Measurements from ENCODE around the gene CNTN5. TPM values are rescaled to one million over a fixed set of nuclear protein-coding genes. Genes with fewer than 3 reads are reported as not detected.

CNTN5 gene
- total RNA-seq, 2 experiments from 2014 or later: not detected

DNA sequence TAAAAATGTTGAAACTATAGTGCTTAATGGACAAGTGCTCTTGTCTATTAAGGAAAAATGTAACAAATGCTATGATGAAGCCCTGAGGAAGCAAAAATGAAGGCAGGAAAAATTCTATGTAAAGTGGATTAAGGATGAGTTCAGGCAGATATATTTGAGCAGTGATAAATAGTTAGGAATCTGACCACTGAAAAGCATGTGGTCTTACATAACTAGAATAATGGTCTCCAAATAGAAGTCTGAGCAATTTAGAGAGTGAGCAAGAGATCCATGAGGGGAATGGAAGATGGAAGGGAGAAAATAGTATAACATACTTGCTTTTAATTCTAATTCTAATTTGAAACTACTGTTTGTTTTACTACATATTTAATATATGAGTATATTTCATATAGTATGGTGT, 1155.7 kb downstream of the CNTN5 start:
- ChIA-PET CTCF (no interaction called here), POLR2A (no interaction called here)
- no peaks in the 10 kb centered on the region for H3K36me3 Mint-ChIP-seq (ENCODE audit: low read depth)
- no peak overlapping the region for H3K4me3 Mint-ChIP-seq
- no peaks in the 10 kb centered on the region for H3K27me3 Mint-ChIP-seq
- no peak for DNase-seq
- peaks cover 12% of the 10 kb centered on the region for H3K9me3 Mint-ChIP-seq
- no peak overlapping the region for H3K27ac Mint-ChIP-seq
- H3K4me1 Mint-ChIP-seq: no peaks in the 10 kb centered on the region

DNA sequence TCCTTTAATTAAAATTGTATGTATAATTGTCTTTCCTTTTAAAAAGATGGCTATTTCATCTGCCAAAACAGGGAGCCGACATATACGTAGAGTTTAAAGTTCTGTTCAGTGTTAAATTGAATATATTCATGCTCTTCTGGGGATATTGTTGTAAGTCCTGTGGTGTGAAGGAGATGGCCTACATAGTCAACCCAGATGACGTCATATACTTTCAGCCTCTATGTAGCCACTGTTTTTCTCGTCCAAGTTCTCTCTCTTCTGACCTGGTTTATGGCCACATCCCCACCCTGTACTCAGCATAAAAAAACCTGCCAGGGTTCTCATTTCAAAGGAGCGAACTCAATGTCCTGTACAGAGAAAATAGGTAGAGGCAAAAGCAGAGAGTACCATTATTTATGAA, 1156.9 kb downstream of the CNTN5 start:
- Mint-ChIP-seq H3K36me3 (ENCODE audit: low read depth) (no peaks in the 10 kb centered on the region), H3K27me3 (no peaks in the 10 kb centered on the region)
- CTCF ChIA-PET: no interaction called here

DNA sequence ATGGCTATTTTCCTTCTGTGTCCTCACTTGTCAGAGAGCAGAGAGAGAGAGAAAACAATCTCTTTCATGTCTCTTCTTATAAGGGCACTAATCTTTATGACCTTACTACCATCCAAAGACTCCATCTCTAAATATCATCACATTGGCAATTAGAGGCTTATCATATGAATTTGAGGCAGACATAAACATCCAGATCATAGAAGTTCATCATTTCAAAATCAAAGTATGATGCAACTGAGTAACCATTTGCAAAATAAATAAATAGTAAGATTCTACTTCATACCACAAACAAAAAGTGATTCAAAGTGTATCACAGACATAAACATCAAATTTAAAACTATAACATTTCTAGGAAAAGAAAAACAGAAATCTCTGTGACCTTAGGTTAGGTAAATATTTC, 1161.6 kb downstream of the CNTN5 start:
- H3K27ac Mint-ChIP-seq: no peak overlapping the region
- peaks cover 21% of the 10 kb centered on the region for H3K9me3 Mint-ChIP-seq
- no peak overlapping the region for H3K4me3 Mint-ChIP-seq
- no peaks in the 10 kb centered on the region for H3K27me3 Mint-ChIP-seq
- H3K4me1 Mint-ChIP-seq: no peaks in the 10 kb centered on the region
- no peak for DNase-seq
- no peaks in the 10 kb centered on the region for H3K36me3 Mint-ChIP-seq (ENCODE audit: low read depth)
- CTCF ChIA-PET: no interaction called here
- POLR2A ChIA-PET: no interaction called here

More for the DNA sequence above, 1156.9 kb downstream of the CNTN5 start:
- no peak overlapping the region for H3K4me3 Mint-ChIP-seq
- H3K9me3 Mint-ChIP-seq: peaks cover 12% of the 10 kb centered on the region
- DNase-seq: no peak
- H3K27ac Mint-ChIP-seq: no peak overlapping the region
- POLR2A ChIA-PET: no interaction called here
- H3K4me1 Mint-ChIP-seq: no peaks in the 10 kb centered on the region

DNA sequence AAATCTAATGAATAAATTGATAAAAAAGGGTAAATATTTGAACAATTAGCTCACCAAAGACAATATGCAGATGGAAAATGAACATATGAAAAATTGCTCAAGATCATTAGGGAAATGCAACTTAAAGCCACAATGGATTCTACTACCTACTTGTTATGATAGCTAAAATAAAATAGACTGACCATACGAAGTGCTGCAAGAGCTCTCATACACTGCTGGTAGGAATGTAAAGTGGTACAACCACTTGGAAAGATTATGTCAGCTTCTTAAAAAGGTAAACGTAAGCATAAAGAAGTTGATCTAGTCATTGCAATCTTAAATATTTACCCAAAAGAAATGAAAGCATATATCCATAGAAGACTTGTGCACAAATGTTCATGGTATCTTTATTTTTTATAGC, 1162.2 kb downstream of the CNTN5 start:
- Mint-ChIP-seq H3K4me1 (no peaks in the 10 kb centered on the region), H3K4me3 (no peak overlapping the region), H3K27ac (no peak overlapping the region), H3K27me3 (no peaks in the 10 kb centered on the region), H3K36me3 (ENCODE audit: low read depth) (no peaks in the 10 kb centered on the region), H3K9me3 (peaks cover 24% of the 10 kb centered on the region)
- POLR2A ChIA-PET: no interaction called here
- no peak for DNase-seq
- CTCF ChIA-PET: no interaction called here

DNA sequence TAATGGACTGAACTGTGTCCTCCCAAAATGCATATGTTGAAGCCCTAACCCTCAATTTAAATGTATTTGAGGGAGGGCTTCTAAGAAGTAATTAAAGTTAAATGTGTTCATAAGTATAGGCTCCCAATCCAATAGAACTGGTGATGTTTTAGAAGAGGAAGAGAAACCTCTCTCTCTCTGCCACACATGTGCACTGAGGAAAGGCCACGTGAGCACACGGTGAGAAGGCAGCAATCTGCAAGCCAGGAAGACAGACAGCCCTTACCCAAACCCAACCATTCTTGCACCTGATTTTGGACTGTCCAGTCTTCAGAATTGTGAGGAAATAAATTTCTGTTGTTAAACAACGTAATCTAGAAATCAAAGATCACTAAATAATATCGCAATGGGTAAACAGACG, 1164.8 kb downstream of the CNTN5 start:
- no peaks in the 10 kb centered on the region for H3K4me1 Mint-ChIP-seq
- no peak overlapping the region for H3K4me3 Mint-ChIP-seq
- no peak for DNase-seq
- no peaks in the 10 kb centered on the region for H3K27me3 Mint-ChIP-seq
- POLR2A ChIA-PET: no interaction called here
- H3K27ac Mint-ChIP-seq: no peak overlapping the region
- H3K36me3 Mint-ChIP-seq (ENCODE audit: low read depth): no peaks in the 10 kb centered on the region
- CTCF ChIA-PET: no interaction called here
- H3K9me3 Mint-ChIP-seq: peaks cover 18% of the 10 kb centered on the region

DNA sequence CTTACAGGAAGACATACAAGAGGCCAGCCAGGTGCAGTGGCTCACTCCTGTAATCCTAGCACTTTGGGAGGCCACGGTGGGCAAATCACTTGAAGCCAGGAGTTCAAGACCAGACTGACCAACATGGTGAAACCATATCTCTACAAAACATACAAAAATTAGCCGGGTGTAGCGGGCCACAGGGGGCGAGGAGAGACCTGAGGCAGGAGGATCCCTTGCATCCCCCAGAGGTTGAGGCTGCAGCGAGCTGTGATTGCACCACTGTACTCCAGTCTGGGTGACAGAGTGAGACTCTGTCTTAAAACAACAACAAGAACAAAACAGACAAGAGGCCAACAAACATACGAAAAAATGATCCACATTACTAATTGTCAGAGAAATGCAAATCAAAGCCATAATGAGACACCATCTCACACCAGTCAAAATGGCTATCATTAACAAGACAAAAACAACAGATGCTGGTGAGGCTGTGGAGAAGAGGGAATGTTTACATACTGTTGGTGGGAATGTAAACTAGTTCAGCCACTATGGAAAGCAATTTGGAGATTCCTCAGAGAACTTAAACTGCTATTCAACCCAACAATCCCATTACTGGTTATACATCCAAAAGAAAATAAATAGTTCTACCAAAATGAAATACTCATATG, 1167.5 kb downstream of the CNTN5 start:
- no peaks in the 10 kb centered on the region for H3K27me3 Mint-ChIP-seq
- no peaks in the 10 kb centered on the region for H3K36me3 Mint-ChIP-seq (ENCODE audit: low read depth)
- POLR2A ChIA-PET: no interaction called here
- H3K27ac Mint-ChIP-seq: no peak overlapping the region
- DNase-seq: no peak
- H3K4me3 Mint-ChIP-seq: no peak overlapping the region
- CTCF ChIA-PET: no interaction called here
- H3K4me1 Mint-ChIP-seq: no peaks in the 10 kb centered on the region
- H3K9me3 Mint-ChIP-seq: peaks cover 21% of the 10 kb centered on the region

DNA sequence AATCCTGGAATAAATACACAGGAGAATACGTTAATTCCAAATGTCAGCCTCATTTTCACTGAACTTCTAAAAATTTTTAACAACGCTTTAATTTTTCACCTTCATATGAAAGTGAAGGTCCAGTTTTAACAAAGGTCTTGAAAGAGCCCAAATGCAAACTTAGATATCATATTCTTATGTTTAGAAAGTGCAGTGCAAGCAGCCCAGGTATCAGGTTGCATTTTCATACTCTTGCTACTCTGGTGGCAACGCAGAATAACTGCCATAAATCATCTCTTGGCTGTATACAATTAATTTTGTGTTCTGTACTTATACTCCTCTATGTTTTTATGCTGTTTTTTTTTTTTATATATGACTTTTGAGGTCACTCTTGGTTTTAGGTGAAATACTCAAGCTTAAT, 1169.6 kb downstream of the CNTN5 start:
- Mint-ChIP-seq H3K4me3 (no peak overlapping the region), H3K27ac (no peak overlapping the region), H3K4me1 (no peaks in the 10 kb centered on the region), H3K36me3 (ENCODE audit: low read depth) (no peaks in the 10 kb centered on the region), H3K9me3 (peaks cover 14% of the 10 kb centered on the region), H3K27me3 (no peaks in the 10 kb centered on the region)
- ChIA-PET POLR2A (no interaction called here), CTCF (no interaction called here)
- no peak for DNase-seq

DNA sequence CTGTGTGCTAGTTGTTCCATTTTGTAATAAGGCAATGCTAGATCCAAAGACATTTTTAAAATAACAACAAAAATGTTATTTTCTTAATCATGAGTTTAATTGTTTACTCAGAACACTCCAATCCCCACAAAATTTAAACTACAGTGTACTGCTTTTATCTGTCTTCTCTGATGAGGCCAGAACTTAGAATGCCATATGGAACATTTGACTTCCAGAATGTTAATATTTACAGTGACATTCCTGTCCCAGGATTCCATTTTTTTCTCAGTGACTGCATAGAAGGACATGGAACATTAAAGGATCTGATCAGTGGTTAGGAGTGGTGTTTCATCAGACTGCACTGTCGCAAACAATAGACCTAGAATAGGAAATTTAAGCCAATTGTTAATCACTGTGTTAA, 1171.4 kb downstream of the CNTN5 start:
- Mint-ChIP-seq H3K27ac (no peak overlapping the region), H3K36me3 (ENCODE audit: low read depth) (no peaks in the 10 kb centered on the region), H3K9me3 (peaks cover 14% of the 10 kb centered on the region), H3K4me1 (no peaks in the 10 kb centered on the region), H3K4me3 (no peak overlapping the region), H3K27me3 (no peaks in the 10 kb centered on the region)
- CTCF ChIA-PET: no interaction called here
- DNase-seq: no peak
- POLR2A ChIA-PET: no interaction called here

DNA sequence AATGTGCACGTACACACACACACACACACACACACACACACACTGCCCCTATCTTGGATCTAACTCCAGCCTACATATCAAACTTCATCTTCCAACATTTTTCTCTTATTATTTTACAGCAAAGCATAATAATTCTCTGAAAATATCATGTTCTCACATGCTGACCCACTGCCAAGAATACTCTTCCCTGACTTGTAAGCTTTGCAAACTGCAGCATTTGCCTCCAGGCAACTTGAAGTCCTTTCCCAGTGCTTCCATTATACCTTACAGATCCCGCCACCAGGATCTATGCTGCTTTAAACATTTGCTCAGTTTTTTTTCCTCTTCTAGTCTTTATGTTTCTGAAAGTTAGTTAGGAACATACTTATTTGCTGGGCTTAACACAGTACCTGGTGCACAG, 1183.0 kb downstream of the CNTN5 start:
- Mint-ChIP-seq H3K4me1 (no peaks in the 10 kb centered on the region), H3K27ac (no peak overlapping the region), H3K4me3 (no peak overlapping the region), H3K36me3 (ENCODE audit: low read depth) (no peaks in the 10 kb centered on the region), H3K9me3 (peaks cover 16% of the 10 kb centered on the region), H3K27me3 (no peaks in the 10 kb centered on the region)
- CTCF ChIA-PET: no interaction called here
- POLR2A ChIA-PET: no interaction called here
- DNase-seq: no peak

DNA sequence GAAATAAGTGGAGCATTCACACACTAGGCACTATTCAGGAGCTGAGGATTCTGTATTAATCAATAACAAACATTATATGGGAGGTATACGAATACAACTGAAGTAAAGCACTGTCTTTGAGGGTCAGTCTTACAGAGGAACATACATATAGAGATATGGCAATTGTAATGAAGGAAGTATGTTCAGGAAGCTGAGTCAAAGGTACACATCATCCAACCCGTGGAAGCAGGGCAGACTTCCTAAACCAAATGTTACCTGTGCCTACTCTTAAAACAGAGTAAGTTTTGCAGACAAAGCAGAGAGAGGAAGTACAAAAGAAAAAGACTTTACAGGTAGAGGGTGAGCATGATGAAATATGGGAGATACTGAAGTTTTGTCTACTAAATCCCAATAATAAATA, 1185.2 kb downstream of the CNTN5 start:
- H3K27ac Mint-ChIP-seq: no peak overlapping the region
- H3K27me3 Mint-ChIP-seq: no peaks in the 10 kb centered on the region
- H3K36me3 Mint-ChIP-seq (ENCODE audit: low read depth): no peaks in the 10 kb centered on the region
- peaks cover 9% of the 10 kb centered on the region for H3K9me3 Mint-ChIP-seq
- ChIA-PET POLR2A (no interaction called here), CTCF (no interaction called here)
- DNase-seq: no peak
- H3K4me3 Mint-ChIP-seq: no peak overlapping the region
- no peaks in the 10 kb centered on the region for H3K4me1 Mint-ChIP-seq

DNA sequence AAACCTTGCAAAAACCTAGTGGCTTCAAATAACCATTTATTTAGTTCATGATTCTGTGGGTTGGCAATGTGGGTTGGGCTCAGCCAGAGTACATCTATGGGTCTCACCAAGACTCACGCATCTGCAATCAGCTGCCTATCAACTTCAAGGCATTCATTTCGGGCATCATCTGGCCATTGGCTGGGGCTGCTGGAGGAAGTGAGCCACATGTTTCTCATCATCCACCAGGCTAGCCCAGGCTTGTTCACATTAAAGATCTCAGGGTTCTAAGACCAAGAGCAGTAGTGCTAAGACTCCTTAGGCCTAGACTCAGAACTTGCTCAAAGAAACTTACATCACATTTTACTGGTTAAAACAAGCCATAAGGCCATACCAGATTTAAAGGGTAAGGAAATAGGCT, 1187.5 kb downstream of the CNTN5 start:
- ChIA-PET CTCF (no interaction called here), POLR2A (no interaction called here)
- Mint-ChIP-seq H3K9me3 (peaks cover 7% of the 10 kb centered on the region), H3K27me3 (no peaks in the 10 kb centered on the region), H3K4me1 (no peaks in the 10 kb centered on the region), H3K36me3 (ENCODE audit: low read depth) (no peaks in the 10 kb centered on the region), H3K4me3 (no peak overlapping the region), H3K27ac (no peak overlapping the region)
- DNase-seq: no peak

DNA sequence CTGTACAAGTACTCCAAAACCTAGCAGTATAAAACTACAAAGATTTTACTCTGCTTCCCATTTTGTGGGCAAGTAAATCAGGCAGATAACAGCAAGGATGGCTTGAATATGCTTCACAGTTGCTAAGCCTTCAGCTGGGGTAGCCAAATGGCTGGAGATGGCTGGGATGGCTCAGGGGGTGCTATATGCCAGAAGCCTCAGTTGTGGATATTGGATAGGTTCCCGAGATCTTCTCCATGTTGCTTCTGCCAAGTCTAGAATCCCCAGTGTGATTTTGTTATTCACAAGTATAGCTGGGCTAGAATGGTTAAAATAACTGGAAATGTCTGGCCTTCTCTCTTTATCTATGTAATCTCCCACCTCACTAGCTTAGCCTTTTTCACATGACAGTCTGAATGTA, 1194.0 kb downstream of the CNTN5 start:
- DNase-seq: no peak
- POLR2A ChIA-PET: no interaction called here
- CTCF ChIA-PET: no interaction called here
- no peak overlapping the region for H3K27ac Mint-ChIP-seq
- no peak overlapping the region for H3K4me3 Mint-ChIP-seq
- no peaks in the 10 kb centered on the region for H3K36me3 Mint-ChIP-seq (ENCODE audit: low read depth)
- peaks cover 11% of the 10 kb centered on the region for H3K9me3 Mint-ChIP-seq
- H3K27me3 Mint-ChIP-seq: no peaks in the 10 kb centered on the region
- H3K4me1 Mint-ChIP-seq: no peaks in the 10 kb centered on the region

DNA sequence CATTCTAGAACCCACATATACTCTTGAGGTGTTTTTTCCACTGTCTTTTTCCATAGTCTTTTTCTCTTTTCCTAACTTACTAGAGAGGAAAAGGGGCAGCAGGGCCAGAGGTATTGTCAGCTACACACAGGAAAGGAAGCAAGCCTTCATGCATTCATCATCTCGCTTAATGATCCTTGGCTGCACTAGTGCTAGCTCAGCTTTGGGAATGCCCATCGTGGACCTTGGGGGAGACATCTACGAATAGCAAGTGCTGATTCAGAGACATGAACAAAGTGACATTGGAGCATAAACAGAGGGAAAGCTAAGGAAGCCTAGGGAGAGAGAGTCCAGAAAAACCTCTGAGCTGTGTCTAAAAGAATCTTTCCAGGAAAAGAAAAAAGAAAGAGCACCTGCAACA, 1200.1 kb downstream of the CNTN5 start:
- H3K4me3 Mint-ChIP-seq: no peak overlapping the region
- peaks cover 16% of the 10 kb centered on the region for H3K9me3 Mint-ChIP-seq
- H3K27me3 Mint-ChIP-seq: no peaks in the 10 kb centered on the region
- H3K4me1 Mint-ChIP-seq: no peaks in the 10 kb centered on the region
- POLR2A ChIA-PET: no interaction called here
- no peak overlapping the region for H3K27ac Mint-ChIP-seq
- CTCF ChIA-PET: no interaction called here
- DNase-seq: no peak
- H3K36me3 Mint-ChIP-seq (ENCODE audit: low read depth): no peaks in the 10 kb centered on the region

DNA sequence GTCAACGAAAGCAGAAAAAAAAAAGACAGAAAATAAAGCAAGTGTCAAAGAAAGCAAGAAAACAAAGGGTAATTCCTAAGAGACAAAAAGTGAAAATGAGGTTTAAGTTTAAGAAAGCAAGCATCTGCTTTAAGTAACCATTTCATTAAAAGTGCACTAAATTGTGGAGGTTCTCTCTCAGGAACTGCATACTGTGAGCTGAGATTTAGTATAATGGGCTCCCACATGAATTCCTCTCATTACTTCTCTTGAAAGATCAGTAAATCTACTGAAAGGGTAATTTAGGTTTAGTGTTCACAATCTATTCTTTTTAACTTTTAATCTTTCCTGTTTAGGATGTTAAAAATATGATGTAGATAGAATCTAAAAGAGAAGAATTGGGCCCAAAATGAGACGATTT, 1201.0 kb downstream of the CNTN5 start:
- Mint-ChIP-seq H3K9me3 (peaks cover 13% of the 10 kb centered on the region), H3K4me1 (no peaks in the 10 kb centered on the region), H3K27me3 (no peaks in the 10 kb centered on the region), H3K36me3 (ENCODE audit: low read depth) (no peaks in the 10 kb centered on the region), H3K27ac (no peak overlapping the region), H3K4me3 (no peak overlapping the region)
- CTCF ChIA-PET: no interaction called here
- DNase-seq: no peak
- POLR2A ChIA-PET: no interaction called here

DNA sequence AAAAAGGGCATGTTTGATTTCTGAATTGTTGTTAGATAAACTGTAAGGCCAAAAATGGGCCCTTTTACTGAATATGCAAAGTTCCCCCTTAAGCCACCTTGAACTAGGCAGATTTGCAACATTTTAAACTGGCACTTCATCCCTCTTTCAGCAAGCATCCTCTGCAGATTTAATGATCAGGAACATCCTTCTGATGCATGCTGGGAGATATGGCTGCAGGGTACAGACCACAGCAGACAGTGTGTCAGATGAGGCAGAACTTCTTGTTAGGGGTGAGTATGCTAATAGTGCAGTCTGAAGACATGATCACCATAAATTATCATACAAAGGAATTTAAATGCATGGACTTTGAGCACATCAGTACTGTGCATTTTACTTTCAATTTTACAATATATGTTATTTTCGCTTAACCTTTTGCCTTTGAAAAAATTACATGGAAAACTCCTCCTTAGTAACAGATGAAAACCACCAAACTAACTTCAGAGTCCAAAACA, 1203.8 kb downstream of the CNTN5 start:
- Mint-ChIP-seq H3K36me3 (ENCODE audit: low read depth) (no peaks in the 10 kb centered on the region), H3K27ac (no peak overlapping the region), H3K4me3 (no peak overlapping the region), H3K9me3 (peaks cover 8% of the 10 kb centered on the region), H3K27me3 (no peaks in the 10 kb centered on the region), H3K4me1 (no peaks in the 10 kb centered on the region)
- ChIA-PET POLR2A (no interaction called here), CTCF (no interaction called here)
- DNase-seq: no peak
